Activated naive CD4-positive, alpha-beta T cell treated with anti-CD3 and anti-CD28 coated beads, Interleukin-2, amount 50 U/mL, for 24 hours (primary cell): Measurements from ENCODE around the gene GARS1.

ENCODE experiments used
- H3K27ac Mint-ChIP-seq: one replicate; pipeline ENCODE4 v1.8.0; 2021; ENCODE audit warnings: mild to moderate bottlenecking, mixed read lengths
- H3K27me3 Mint-ChIP-seq: one replicate; pipeline ENCODE4 v1.8.0; 2021; ENCODE audit warnings: mixed read lengths
- H3K36me3 Mint-ChIP-seq: one replicate; pipeline ENCODE4 v1.8.0; 2021; ENCODE audit warnings: mixed read lengths
- H3K4me1 Mint-ChIP-seq: one replicate; pipeline ENCODE4 v1.8.0; 2021; ENCODE audit warnings: mixed read lengths
- H3K4me3 Mint-ChIP-seq: one replicate; pipeline ENCODE4 v1.8.0; 2021; ENCODE audit warnings: mild to moderate bottlenecking, mixed read lengths
- H3K9me3 Mint-ChIP-seq: one replicate; pipeline ENCODE4 v1.8.0; 2021; ENCODE audit warnings: mixed read lengths

GARS1 gene

DNA sequence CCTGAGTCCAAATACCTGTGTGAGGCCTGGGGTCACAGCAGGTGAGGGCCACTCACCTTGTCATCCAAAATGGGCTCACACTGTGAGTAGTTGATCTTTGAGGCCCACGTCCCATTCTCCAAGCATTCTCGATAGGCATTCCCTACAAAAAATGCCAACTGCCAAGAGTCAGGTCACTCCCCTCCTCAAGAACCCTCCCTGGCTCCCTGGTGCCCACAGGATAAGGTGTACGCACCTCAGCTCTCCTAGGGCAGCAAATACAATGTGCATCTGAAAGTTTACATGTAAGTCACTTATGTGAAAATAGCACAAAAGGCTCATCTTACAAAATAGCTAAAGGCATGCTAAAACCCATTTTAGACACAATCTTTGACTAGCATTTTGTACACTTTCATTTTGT lies 72.5 kb downstream of the GARS1 start:
- Mint-ChIP-seq H3K9me3 (no peaks in the 10 kb centered on the region), H3K4me1 (no peaks in the 10 kb centered on the region), H3K27ac (no peak overlapping the region), H3K4me3 (no peak overlapping the region), H3K27me3 (peaks cover 1% of the 10 kb centered on the region), H3K36me3 (no peaks in the 10 kb centered on the region)

DNA sequence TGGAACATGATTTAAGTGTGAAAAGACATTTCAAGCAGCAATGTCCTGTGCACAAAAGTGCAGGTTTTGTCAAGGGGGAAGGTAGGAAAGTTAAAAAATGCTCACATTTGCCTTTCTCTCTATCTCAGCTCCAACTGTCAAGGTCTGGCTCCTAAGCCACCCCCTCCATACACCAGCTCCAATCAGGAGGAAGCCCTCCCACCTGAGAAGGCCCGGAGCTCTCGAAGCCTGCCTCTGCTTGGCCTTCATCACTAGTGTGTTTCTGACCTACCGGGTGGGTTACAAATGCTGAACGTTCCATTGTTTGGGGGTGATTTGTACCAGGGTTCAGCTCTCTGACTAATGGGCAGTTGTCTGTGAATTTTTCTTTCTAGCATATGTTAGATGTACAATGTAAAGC lies 73.4 kb downstream of the GARS1 start:
- Mint-ChIP-seq H3K36me3 (no peaks in the 10 kb centered on the region), H3K27ac (no peak overlapping the region), H3K9me3 (no peaks in the 10 kb centered on the region), H3K27me3 (peaks cover 1% of the 10 kb centered on the region), H3K4me1 (no peaks in the 10 kb centered on the region), H3K4me3 (no peak overlapping the region)

DNA sequence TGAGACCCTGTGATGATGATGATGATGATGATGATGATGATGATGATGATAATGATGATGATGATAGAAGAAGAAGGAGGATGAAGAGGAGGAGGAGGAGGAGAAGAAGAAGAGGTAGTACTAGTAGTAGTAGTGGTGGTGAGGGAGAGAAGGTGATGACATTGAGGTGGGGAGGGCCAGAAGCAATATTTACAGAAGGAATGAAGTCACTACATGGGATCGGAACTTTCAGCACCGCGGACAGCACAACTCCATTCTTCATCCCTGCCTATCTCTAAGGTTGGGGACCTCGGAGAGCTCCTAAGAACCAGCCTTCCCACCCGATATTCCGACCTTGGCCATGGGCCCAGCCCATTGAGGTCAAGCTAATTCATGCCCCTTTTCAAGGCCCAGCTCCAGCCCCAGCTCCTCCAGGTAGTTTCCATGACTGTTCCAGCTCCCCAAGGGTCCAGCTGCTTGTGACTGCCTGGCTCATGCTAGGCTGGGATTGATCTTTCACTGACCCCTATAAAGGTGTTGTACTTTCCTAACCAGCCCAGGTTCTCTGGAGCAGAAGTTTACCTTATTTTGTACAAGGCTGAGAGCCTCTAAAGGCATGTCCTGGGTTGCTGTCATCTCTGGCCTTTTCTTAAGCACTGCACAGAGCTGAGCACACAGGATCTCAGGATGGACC lies 77.3 kb downstream of the GARS1 start:
- Mint-ChIP-seq H3K4me3 (no peak overlapping the region), H3K4me1 (no peaks in the 10 kb centered on the region), H3K27ac (no peak overlapping the region), H3K27me3 (peaks cover 5% of the 10 kb centered on the region), H3K36me3 (no peaks in the 10 kb centered on the region), H3K9me3 (no peaks in the 10 kb centered on the region)

DNA sequence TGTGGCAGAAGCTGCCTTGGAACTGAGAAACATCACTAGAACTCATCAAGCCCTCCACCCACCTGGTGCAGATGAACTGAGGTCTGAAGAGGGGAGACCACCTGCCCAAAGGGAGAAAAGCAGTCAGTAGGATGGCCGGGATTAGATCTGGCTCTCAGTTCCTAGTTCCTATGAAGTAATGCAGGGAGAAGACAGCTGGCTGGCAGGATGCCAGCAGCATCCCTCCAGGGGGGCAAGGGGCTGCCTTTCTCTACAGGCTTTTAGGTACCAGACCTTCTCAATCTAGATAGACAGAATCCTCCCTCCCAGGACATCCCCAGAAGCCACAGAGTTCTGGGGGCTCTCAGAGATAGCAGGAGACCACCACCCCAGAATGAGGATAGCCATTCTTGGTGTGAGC lies 79.7 kb downstream of the GARS1 start:
- Mint-ChIP-seq H3K4me1 (no peaks in the 10 kb centered on the region), H3K36me3 (no peaks in the 10 kb centered on the region), H3K9me3 (no peaks in the 10 kb centered on the region), H3K27me3 (peaks cover 17% of the 10 kb centered on the region), H3K27ac (no peak overlapping the region), H3K4me3 (no peak overlapping the region)

DNA sequence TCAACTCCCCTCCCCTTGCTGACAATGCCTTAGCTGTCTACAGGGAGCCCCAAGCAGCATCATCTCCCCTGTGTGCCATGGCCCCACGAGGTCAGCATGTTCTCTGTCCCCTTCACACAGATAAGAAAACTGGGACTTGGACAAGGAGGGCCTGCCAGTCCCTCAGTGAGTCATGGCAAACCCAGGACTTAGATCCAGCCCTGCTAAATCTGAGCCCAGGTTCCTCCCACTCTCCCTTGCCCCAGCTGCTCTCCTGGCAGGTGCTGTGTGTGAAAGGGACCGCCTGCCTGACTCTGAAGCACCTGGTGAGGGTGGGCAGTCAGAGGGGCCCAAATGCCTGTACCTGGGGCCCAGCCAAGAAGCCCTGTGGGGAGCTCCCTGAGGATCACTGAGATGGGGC lies 80.2 kb downstream of the GARS1 start:
- H3K36me3 Mint-ChIP-seq = no peaks in the 10 kb centered on the region
- no peak overlapping the region for H3K27ac Mint-ChIP-seq
- no peaks in the 10 kb centered on the region for H3K9me3 Mint-ChIP-seq
- no peaks in the 10 kb centered on the region for H3K4me1 Mint-ChIP-seq
- H3K27me3 Mint-ChIP-seq = peaks cover 18% of the 10 kb centered on the region
- H3K4me3 Mint-ChIP-seq = no peak overlapping the region

DNA sequence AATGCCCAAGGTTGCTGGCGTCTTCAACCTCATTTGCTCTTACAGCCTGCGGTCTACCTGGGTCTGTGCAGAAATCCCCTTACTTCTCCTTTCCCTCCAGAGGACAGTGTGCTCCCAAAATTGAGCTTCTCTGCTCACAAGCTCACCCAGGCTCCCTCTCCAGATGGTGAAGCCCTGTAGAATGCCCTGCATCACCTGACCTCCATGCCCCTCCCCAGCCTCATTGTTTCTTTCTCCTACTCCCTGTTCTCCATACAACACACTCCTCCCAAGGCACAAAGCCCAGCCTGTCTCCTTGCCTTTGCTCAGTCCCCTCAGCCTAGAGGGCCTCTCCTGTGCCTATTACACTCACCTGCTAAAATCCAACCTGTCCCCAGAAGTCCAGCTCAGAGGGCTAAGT lies 84.1 kb downstream of the GARS1 start:
- Mint-ChIP-seq H3K4me1 (peaks cover 11% of the 10 kb centered on the region), H3K36me3 (no peaks in the 10 kb centered on the region), H3K27ac (no peak overlapping the region), H3K4me3 (no peak overlapping the region), H3K27me3 (peaks cover 40% of the 10 kb centered on the region), H3K9me3 (no peaks in the 10 kb centered on the region)

DNA sequence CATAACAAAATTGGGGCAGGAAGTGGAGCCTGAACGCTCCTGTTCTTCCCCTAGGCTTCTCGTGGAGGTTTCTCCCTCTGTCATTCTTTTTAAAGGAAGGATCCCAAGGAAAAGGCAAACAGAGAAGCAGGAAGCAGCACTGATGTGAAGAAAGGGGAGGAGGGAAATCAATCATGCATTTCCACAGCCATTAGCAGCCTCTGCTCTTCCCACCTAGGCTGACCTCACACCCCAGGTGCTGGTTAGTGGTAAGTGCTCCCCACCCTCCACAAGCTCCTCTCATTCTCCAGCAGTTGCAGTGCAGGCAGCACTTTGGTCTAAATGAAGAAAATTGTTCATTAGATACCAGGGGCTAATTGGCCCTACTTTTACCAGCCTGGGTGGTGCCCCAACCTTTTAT lies 85.0 kb downstream of the GARS1 start:
- Mint-ChIP-seq H3K27me3 (peaks cover 43% of the 10 kb centered on the region), H3K4me1 (peaks cover 11% of the 10 kb centered on the region)

DNA sequence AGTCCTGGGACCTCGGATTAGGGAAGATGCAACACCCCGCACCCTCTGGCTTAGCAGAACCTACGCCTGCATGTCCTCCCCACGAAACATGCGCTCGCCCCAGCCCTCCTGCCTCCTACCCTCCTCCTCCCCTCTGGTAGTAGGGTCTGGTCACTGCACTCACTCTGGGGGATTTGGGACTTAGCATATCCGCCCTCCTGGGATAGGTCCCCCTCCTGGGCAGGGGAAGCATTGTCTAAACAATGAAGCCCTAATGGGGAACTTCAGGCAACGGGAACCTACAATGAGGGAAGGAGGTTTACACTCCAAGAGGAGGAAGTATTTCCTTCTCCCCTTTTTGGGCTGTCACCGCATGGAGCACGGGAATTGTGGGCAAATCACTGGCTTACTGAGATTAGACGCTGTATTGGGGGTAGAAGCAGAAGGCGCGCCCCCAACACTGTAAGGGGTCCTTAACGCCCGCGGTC lies 86.7 kb downstream of the GARS1 start:
- Mint-ChIP-seq H3K27ac (no peak overlapping the region), H3K4me1 (peaks cover 11% of the 10 kb centered on the region), H3K4me3 (peak overlapping the region; percentile 84), H3K36me3 (no peaks in the 10 kb centered on the region), H3K9me3 (no peaks in the 10 kb centered on the region), H3K27me3 (peaks cover 44% of the 10 kb centered on the region)

More for the DNA sequence above, 85.0 kb downstream of the GARS1 start:
- Mint-ChIP-seq H3K27ac (no peak overlapping the region), H3K36me3 (no peaks in the 10 kb centered on the region), H3K9me3 (no peaks in the 10 kb centered on the region), H3K4me3 (no peak overlapping the region)

DNA sequence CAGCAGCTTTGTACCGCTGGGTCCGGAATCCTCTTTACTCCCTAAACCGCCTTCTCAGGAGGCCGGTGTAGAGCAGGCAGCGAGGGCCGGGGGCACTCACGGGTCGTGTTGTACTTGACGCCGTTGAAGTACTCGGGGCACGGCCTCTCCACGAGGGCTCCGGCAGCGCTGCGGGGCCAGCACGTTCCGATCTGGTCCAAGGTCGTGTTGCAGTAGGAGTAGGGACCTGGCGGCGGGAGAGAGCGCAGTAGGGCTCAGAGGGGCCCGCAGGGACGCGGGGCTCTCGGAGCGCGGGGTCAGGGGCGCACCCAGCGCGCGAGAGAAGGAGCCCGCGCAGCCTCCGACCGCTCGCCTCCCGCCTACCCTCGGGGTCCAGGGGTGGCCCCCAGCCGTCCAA lies 87.1 kb downstream of the GARS1 start:
- Mint-ChIP-seq H3K9me3 (no peaks in the 10 kb centered on the region), H3K4me3 (peak overlapping the region; percentile 84), H3K36me3 (no peaks in the 10 kb centered on the region), H3K27ac (no peak overlapping the region), H3K4me1 (peaks cover 11% of the 10 kb centered on the region), H3K27me3 (peaks cover 43% of the 10 kb centered on the region)

DNA sequence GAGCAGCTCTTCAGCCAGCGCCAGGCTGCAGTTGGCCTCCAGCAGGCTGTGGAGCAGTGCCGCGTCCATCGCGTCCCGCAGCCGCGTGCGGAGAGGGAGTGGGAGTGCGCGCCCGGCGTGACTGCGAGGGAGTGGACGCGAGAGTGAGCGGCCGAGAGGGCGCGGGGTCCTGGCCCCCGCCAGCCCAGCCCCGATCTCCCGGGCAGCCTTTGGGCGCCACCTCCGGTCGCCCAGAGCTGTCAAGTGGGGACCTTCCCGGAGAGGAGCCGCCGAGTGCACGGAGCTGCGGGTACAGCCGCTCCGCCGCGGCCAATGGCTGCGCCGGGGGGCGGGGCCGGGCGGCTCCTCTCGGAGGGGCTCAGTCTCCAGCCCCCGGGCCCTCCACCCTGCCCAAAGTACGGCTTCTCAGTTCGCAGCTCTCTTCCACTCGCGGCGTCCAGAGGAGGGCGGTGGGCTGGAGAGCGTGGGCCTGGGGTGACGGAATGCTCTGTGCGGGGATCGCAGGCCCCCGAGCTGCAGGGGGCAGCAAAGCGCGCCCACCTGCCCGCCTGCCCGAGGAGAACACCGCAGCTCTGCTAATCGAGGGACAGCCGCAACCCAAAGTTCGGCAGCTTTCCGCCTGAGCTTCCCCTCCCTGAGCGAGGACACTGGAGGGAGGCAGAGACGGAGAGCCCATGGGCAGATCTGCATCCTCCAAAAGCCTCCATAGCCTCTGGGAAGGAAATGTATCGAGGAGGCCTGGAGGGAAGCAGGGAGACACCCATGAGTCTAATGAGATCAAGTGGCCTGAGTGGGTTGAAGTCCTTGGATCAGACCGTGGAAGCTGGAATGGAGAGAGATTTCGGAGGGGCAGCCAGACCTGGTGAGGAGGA lies 87.8 kb downstream of the GARS1 start, which contains the start of gene CRHR2:
TSS of gene CRHR2 (minus strand) at position 245 of the 872 bp plus-strand sequence. CDS start at position 69, 176 bp downstream.
- no peaks in the 10 kb centered on the region for H3K9me3 Mint-ChIP-seq
- no peak within 1 kb of the TSS for H3K27ac Mint-ChIP-seq
- peaks cover 40% of the 10 kb centered on the region for H3K27me3 Mint-ChIP-seq
- no peaks in the 10 kb centered on the region for H3K36me3 Mint-ChIP-seq
- peak within 1 kb of the TSS; percentile 84 for H3K4me3 Mint-ChIP-seq
- H3K4me1 Mint-ChIP-seq = peaks cover 11% of the 10 kb centered on the region

DNA sequence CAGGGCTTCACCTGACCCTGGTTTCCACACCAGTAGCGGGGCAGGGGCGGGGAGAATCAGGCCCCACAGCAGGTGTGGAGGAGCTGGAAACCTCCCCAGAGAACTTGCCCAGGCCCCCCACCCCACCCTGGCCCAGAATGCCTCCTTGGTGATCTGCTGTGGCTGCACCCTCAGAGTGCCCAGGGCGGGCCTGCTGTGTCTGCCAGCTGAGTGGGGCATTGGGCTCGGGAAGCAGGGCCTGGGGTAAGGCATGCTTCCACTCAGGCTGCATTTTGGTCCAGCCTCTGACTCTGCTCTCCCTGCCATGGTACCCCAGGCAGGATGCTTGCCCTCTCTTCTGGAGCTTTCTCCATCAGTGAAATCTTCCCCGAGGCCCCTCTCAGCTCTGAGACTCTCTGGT lies 88.6 kb downstream of the GARS1 start:
- Mint-ChIP-seq H3K9me3 (no peaks in the 10 kb centered on the region), H3K27ac (no peak overlapping the region), H3K4me3 (peak overlapping the region; percentile 54), H3K36me3 (no peaks in the 10 kb centered on the region), H3K4me1 (peaks cover 11% of the 10 kb centered on the region), H3K27me3 (peaks cover 40% of the 10 kb centered on the region)
